Type B pancreatic cell (in vitro differentiated cells): ENCODE data around the gene SPEN. TPM values are rescaled to one million over a fixed set of nuclear protein-coding genes. Genes with fewer than 3 reads are reported as not detected.
"Not testable (repeated sequence)": the region's sequence is repeated elsewhere in the genome, so short reads cannot be mapped to it uniquely, and the experiment has no call there.

Experiments used
- DNase-seq: peaks from one replicate; pipeline ENCODE4 v3.0.0; 2021; ENCODE audit warnings: mixed read lengths; ENCODE audit not compliant: unreplicated experiment; ENCODE audit errors: extremely low spot score
- H3K27ac Mint-ChIP-seq: 2 replicates; pipeline ENCODE4 v1.8.0; 2021; ENCODE audit warnings: mild to moderate bottlenecking, mixed read lengths
- H3K27me3 Mint-ChIP-seq: 2 replicates; pipeline ENCODE4 v1.8.0; 2021; ENCODE audit warnings: mixed read lengths
- H3K36me3 Mint-ChIP-seq: 2 replicates; pipeline ENCODE4 v1.8.0; 2021; ENCODE audit warnings: mixed read lengths
- H3K4me1 Mint-ChIP-seq: one replicate; pipeline ENCODE4 v1.8.0; 2021; ENCODE audit warnings: mixed read lengths; ENCODE audit not compliant: unreplicated experiment
- H3K4me3 Mint-ChIP-seq: 2 replicates; pipeline ENCODE4 v1.8.0; 2021; ENCODE audit warnings: mild to moderate bottlenecking, mixed read lengths
- H3K9me3 Mint-ChIP-seq: 2 replicates; pipeline ENCODE4 v1.8.0; 2021; ENCODE audit warnings: mixed read lengths
- total RNA-seq: library from RNA; stranded (reverse); gene quantifications from 2 replicates; pipeline ENCODE4 v1.2.1, GENCODE V29; 2021; ENCODE audit warnings: low replicate concordance
- TF ChIP-seq, protein P1 (sequence below): fragments of 200-600 bp; sonication (generic); conservative IDR thresholded peaks from 2 replicates; pipeline ENCODE4 v1.5.0; 2021; ENCODE audit warnings: antibody characterized with exemption, mild to moderate bottlenecking

Gene SPEN
- total RNA-seq, 1 donor from 2014 or later, result 66.5 TPM

DNA sequence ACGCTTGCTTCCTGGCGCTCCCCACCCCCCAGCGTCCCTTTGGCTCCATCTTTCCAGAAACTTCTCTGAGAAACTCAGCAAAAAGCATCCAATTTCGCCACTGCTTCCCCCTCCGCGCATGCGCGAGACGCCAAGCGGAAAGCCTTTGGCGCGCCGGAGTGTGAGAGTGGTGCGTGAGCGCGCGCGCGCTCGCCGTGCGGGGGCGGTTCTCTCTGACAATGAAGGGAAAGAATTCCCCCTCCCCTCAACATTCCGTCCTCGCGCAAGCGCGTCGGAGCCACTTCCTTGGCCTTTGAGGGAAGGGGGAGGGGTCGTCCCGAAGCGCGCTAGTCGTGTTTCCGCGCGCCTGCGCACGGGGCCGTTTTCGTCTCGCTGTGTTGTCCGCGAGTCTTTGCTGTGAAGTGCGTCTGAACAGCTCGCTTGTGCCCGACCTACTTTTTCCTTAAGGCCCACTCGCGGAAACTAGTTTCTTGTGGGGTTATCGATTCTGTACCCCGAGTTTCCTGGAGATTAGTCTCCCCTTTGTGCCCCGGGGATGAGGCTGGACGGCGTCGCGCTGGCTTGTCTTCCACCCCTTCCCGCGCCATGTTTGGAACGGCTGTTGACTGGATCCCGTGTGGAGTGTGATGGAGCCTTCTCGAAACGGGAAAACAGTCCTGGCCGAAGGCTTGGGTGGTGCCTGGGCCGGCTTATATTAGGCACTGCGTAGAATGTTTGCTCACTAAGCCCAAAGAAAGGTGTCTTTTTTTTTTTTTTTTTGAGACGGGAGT lies 11.6 kb upstream of the SPEN start:
- Mint-ChIP-seq H3K9me3 (no peaks in the 10 kb centered on the region), H3K36me3 (peaks cover 6% of the 10 kb centered on the region), H3K27ac (peak overlapping the region; percentile 100), H3K4me3 (peak overlapping the region; percentile 96), H3K27me3 (no peaks in the 10 kb centered on the region), H3K4me1 (peaks cover 22% of the 10 kb centered on the region)
- DNase-seq, result peak; percentile 99
- TF ChIP-seq, protein P1, sequence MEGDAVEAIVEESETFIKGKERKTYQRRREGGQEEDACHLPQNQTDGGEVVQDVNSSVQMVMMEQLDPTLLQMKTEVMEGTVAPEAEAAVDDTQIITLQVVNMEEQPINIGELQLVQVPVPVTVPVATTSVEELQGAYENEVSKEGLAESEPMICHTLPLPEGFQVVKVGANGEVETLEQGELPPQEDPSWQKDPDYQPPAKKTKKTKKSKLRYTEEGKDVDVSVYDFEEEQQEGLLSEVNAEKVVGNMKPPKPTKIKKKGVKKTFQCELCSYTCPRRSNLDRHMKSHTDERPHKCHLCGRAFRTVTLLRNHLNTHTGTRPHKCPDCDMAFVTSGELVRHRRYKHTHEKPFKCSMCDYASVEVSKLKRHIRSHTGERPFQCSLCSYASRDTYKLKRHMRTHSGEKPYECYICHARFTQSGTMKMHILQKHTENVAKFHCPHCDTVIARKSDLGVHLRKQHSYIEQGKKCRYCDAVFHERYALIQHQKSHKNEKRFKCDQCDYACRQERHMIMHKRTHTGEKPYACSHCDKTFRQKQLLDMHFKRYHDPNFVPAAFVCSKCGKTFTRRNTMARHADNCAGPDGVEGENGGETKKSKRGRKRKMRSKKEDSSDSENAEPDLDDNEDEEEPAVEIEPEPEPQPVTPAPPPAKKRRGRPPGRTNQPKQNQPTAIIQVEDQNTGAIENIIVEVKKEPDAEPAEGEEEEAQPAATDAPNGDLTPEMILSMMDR, result no peak

DNA sequence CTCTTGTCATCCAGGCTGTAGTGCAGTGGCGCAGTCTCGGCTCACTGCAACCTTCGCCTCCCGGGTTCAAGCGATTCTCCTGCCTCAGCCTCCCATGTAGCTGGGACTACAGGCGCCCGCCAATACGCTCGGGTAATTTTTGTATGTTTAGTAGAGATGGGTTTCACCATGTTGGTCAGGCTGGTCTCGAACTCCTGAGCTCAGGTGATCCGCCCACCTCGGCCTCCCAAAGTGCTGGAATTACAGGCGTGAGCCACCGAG lies 11.1 kb upstream of the SPEN start:
- H3K9me3 Mint-ChIP-seq, H3K36me3 Mint-ChIP-seq, DNase-seq, H3K27me3 Mint-ChIP-seq: not testable (repeated sequence)
- Mint-ChIP-seq H3K4me1 (peaks cover 21% of the 10 kb centered on the region), H3K4me3 (peak overlapping the region; percentile 96), H3K27ac (peak overlapping the region; percentile 100)

DNA sequence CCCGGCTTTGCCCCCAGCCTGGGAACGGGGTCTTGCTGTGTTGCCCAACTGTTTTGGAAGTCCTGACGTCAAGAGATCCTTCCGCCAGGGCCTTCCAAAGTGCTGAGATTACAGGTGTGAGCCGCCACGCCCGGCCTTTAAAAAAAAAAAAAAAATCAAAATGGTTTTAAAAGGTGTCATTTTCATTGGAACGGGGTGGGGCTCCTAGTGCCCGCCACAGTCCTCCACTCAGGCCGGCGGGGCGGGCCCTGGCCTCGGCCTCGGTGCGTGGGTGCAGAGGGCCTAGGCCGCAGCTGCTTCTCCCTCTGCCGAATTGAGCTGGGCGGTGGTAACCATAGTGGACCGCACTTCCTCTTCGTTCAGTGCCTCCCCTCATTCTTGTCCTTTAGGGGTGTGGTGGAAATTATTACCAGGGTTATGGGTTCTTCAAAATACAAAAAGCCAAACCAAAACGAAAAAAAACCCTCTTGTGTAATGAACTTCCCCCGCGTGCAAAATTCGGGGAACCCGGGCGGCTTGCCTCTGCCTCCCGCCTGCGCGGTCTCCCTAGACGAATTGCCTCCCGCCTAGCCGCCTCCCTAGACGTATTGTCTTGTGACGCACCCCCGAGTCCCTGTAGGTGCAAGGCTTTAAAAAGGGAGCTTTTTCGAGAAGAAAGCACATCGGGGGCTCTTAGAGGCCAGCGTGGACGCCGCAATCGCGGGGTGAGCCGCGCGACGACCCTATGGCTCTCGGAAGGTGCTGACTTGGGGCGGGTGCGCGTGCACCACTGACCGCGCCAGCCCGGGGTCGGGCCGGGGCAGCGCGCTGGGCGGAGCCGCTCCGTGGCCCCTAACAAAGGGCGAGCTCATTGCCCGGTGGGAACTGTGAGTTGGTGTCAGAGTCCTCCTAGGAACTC lies 10.5 kb upstream of the SPEN start:
- H3K36me3 Mint-ChIP-seq, result peaks cover under 1% of the 10 kb centered on the region
- peak overlapping the region; percentile 69 for H3K4me3 Mint-ChIP-seq
- DNase-seq, result no peak
- peak overlapping the region; percentile 100 for H3K27ac Mint-ChIP-seq
- TF ChIP-seq, protein P1, result no peak
- no peaks in the 10 kb centered on the region for H3K27me3 Mint-ChIP-seq
- H3K9me3 Mint-ChIP-seq, result no peaks in the 10 kb centered on the region
- peaks cover 16% of the 10 kb centered on the region for H3K4me1 Mint-ChIP-seq

DNA sequence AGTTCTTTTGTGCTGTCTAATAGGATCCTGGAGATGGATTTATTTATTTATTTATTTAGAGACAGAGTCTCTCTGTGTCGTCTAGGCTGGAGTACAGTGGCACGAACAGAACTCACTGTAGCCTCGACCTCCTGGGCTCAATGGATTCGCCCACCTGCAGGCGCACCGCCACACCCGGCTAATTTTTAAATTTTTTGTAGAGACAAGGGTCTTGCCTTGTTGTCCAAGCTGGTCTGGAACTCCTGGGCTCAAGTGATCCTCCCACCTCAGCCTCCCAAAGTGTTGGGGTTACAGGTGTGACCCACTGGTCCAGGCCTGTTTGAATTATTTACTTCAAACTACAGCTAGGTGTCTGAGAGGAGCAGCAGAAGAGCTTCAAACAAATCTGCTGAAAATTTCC lies 9.6 kb upstream of the SPEN start:
- TF ChIP-seq, protein P1, result no peak
- Mint-ChIP-seq H3K27ac (no peak overlapping the region), H3K9me3 (no peaks in the 10 kb centered on the region), H3K36me3 (no peaks in the 10 kb centered on the region), H3K4me3 (no peak overlapping the region), H3K27me3 (no peaks in the 10 kb centered on the region), H3K4me1 (peaks cover 15% of the 10 kb centered on the region)
- DNase-seq, result no peak

DNA sequence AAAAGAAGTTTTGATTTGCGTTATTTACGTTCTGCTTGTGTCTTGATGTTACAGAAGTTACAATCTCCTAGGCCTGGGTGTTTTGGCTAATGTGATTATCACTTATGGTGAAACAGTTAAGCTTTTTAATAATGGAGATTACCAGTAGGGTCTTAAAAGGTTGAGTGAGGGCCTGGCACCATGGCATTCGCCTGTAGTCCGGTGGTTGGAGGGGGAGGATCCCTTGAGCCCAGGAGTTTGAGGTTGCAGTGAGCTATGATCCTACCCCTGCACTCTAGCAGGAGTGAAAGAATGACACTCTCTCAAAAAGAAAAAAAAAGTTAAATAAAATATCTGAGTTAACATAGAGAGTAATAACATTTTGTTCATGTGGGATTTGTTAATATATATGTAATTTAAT lies 8.8 kb upstream of the SPEN start:
- H3K27ac Mint-ChIP-seq, result no peak overlapping the region
- no peaks in the 10 kb centered on the region for H3K27me3 Mint-ChIP-seq
- H3K4me1 Mint-ChIP-seq, result peaks cover 16% of the 10 kb centered on the region
- TF ChIP-seq, protein P1, result no peak
- no peaks in the 10 kb centered on the region for H3K9me3 Mint-ChIP-seq
- no peak for DNase-seq
- H3K4me3 Mint-ChIP-seq, result no peak overlapping the region
- H3K36me3 Mint-ChIP-seq, result no peaks in the 10 kb centered on the region
